SK-N-SH (cell line): ENCODE data around the gene DEAF1. TPM values are rescaled to one million over a fixed set of nuclear protein-coding genes. Genes with fewer than 3 reads are reported as not detected.

Source experiments
- CTCF ChIA-PET: fragments of 300-600, 350-600 bp; formaldehyde crosslinking; extraction: SDS; loops from one replicate; lab custom pipeline; 2021; lab: Yijun Ruan, JAX
- POLR2A ChIA-PET: fragments of 350-600 bp; sonication (Branson Sonifier 250); formaldehyde crosslinking; extraction: SDS; loops from one replicate; lab custom pipeline; 2020; ENCODE audit warnings: antibody characterized with exemption, inconsistent platforms; lab: Yijun Ruan, JAX
- DNase-seq: peaks from one replicate; pipeline ENCODE4 v3.0.0; 2012
- H2AFZ ChIP-seq: fragments of 200-600 bp; sonication (generic); 2 replicates; pipeline ENCODE4 v1.8.1; 2016; ENCODE audit warnings: antibody characterized with exemption, mild to moderate bottlenecking, low read depth
- H3F3A ChIP-seq: fragments of 200-600 bp; sonication (generic); replicated peaks from 2 replicates; pipeline ENCODE3; 2016; ENCODE audit warnings: antibody characterized with exemption, mild to moderate bottlenecking; ENCODE audit not compliant: insufficient read depth
- H3K27ac ChIP-seq, 2 experiments: fragments of 200-500 bp in 1 of 2; fragments of 200-600 bp in 1 of 2; sonication (Bioruptor generic) in 1 of 2; sonication (generic), shearing (Covaris generic) in 1 of 2; 2 replicates each; pipeline versions ENCODE4 v1.5.1 to v1.6.1; 2014 to 2016; ENCODE audit warnings: low read depth in 2 of 2, inconsistent platforms in 1 of 2, low read length in 1 of 2, mild to moderate bottlenecking in 1 of 2, mixed read lengths in 1 of 2
- H3K27me3 ChIP-seq: fragments of 200-600 bp; sonication (generic), shearing (Covaris generic); 2 replicates; pipeline ENCODE4 v1.6.1; 2016; ENCODE audit warnings: mixed run types; ENCODE audit not compliant: insufficient read depth
- H3K36me3 ChIP-seq, 2 experiments: fragments of 200-500 bp in 1 of 2; fragments of 200-600 bp in 1 of 2; sonication (Bioruptor generic) in 1 of 2; sonication (generic) in 1 of 2; replicated peaks in 1 of 2; 2 replicates each; pipeline versions ENCODE3 to v1.5.1; 2014 to 2016; ENCODE audit warnings: low read length in 1 of 2, mild to moderate bottlenecking in 1 of 2; ENCODE audit not compliant: insufficient read depth in 2 of 2, control insufficient read depth in 1 of 2
- H3K4me1 ChIP-seq, 2 experiments: fragments of 200-500 bp in 1 of 2; fragments of 200-600 bp in 1 of 2; sonication (Bioruptor generic) in 1 of 2; sonication (generic), shearing (Covaris generic) in 1 of 2; 2 replicates each; pipeline versions ENCODE4 v1.5.1 to v1.6.1; 2014 to 2016; ENCODE audit warnings: low read depth in 1 of 2, low read length in 1 of 2, mixed run types in 1 of 2; ENCODE audit not compliant: insufficient read depth in 2 of 2, control insufficient read depth in 1 of 2
- H3K4me2 ChIP-seq: fragments of 200-600 bp; sonication (generic), shearing (Covaris generic); 2 replicates; pipeline ENCODE4 v1.6.1; 2017; ENCODE audit warnings: mixed run types
- H3K4me3 ChIP-seq, 2 experiments: fragments of 200-500 bp in 1 of 2; fragments of 200-600 bp in 1 of 2; sonication (Bioruptor generic) in 1 of 2; sonication (generic), shearing (Covaris generic) in 1 of 2; 2 replicates each; pipeline versions ENCODE4 v1.5.1 to v1.8.1; 2014 to 2016; ENCODE audit warnings: low read depth in 2 of 2, inconsistent platforms in 1 of 2, low read length in 1 of 2, mild to moderate bottlenecking in 1 of 2, mixed read lengths in 1 of 2, moderate library complexity in 1 of 2
- H3K79me2 ChIP-seq: fragments of 200-600 bp; sonication (generic); 2 replicates; pipeline ENCODE4 v1.8.1; 2017; ENCODE audit warnings: mild to moderate bottlenecking; ENCODE audit not compliant: insufficient read depth
- H3K9ac ChIP-seq: fragments of 200-600 bp; sonication (generic); 2 replicates; pipeline ENCODE4 v1.6.1; 2017; ENCODE audit warnings: mixed run types
- H3K9me2 ChIP-seq: fragments of 200-600 bp; sonication (generic); 2 replicates; pipeline ENCODE4 v1.6.1; 2017; ENCODE audit warnings: mixed run types
- H3K9me3 ChIP-seq: fragments of 200-600 bp; sonication (generic); 2 replicates; pipeline ENCODE4 v1.6.1; 2017; ENCODE audit warnings: mixed run types, mild to moderate bottlenecking, moderate library complexity
- H4K20me1 ChIP-seq: fragments of 200-600 bp; sonication (generic); 2 replicates; pipeline ENCODE4 v1.6.1; 2017; ENCODE audit warnings: mild to moderate bottlenecking, mixed run types; ENCODE audit not compliant: insufficient read depth
- CHD2 ChIP-seq: fragments of 150-350 bp; IDR thresholded peaks from 2 replicates; pipeline ENCODE4 v1.6.1; 2018; ENCODE audit warnings: low read length; ENCODE audit not compliant: partially characterized antibody
- FOXM1 ChIP-seq: IDR thresholded peaks from 2 replicates; pipeline ENCODE4 v1.4.0; 2012; ENCODE audit warnings: low read depth, mild to moderate bottlenecking
- GABPA ChIP-seq: IDR thresholded peaks from 2 replicates; pipeline ENCODE4 v1.4.0; 2012; ENCODE audit warnings: low read depth, mild to moderate bottlenecking
- GATA2 ChIP-seq: sonication (generic); formaldehyde crosslinking; IDR thresholded peaks from 2 replicates; pipeline ENCODE4 v1.5.0; 2020; ENCODE audit warnings: mild to moderate bottlenecking, missing genetic modification reagents
- MEF2A ChIP-seq: IDR thresholded peaks from 2 replicates; pipeline ENCODE4 v1.4.0; 2012; ENCODE audit warnings: low read depth, borderline replicate concordance
- NFIC ChIP-seq: IDR thresholded peaks from 2 replicates; pipeline ENCODE4 v1.4.0; 2012; ENCODE audit warnings: borderline replicate concordance
- TAF1 ChIP-seq: IDR thresholded peaks from 2 replicates; pipeline ENCODE4 v1.6.1; 2012; ENCODE audit warnings: low read depth, mild to moderate bottlenecking, low read length, moderate library complexity, borderline replicate concordance
- TCF12 ChIP-seq: IDR thresholded peaks from 2 replicates; pipeline ENCODE4 v1.4.0; 2012
- TEAD4 ChIP-seq: IDR thresholded peaks from 2 replicates; pipeline ENCODE4 v1.4.0; 2012; ENCODE audit warnings: mild to moderate bottlenecking, borderline replicate concordance; ENCODE audit not compliant: insufficient read depth
- YY1 ChIP-seq: IDR thresholded peaks from 2 replicates; pipeline ENCODE4 v1.4.0; 2012; ENCODE audit warnings: low read depth, mild to moderate bottlenecking
- WGBS: methylation state at CpG from one replicate; pipeline ENCODE4 v1.1.6; 2017; ENCODE audit warnings: low lambda C conversion rate; 5-methylcytosine and 5-hydroxymethylcytosine counted together
- polyA plus RNA-seq, 3 experiments: library from polyadenylated mRNA; depleted of rRNA; stranded (reverse); fragments of >200 nt; gene quantifications; 2 replicates each; pipeline ENCODE4 v1.2.3, GENCODE V29; 2012
- TF ChIP-seq, protein P1 (sequence below): IDR thresholded peaks from 2 replicates; pipeline ENCODE4 v1.4.0; 2012; ENCODE audit warnings: low read depth, borderline replicate concordance
- TF ChIP-seq, protein P2 (sequence below): IDR thresholded peaks from 2 replicates; pipeline ENCODE4 v1.6.1; 2012; ENCODE audit warnings: mild to moderate bottlenecking, low read depth, low read length, moderate library complexity
- TF ChIP-seq, protein P3 (sequence below): fragments of 150-350 bp; IDR thresholded peaks from 2 replicates; pipeline ENCODE4 v1.6.1; 2016; ENCODE audit warnings: mild to moderate bottlenecking, low read depth, low read length
- TF ChIP-seq, protein P4 (sequence below): IDR thresholded peaks from 2 replicates; pipeline ENCODE4 v1.4.0; 2012; ENCODE audit warnings: low read depth
- TF ChIP-seq, protein P5 (sequence below): IDR thresholded peaks from 2 replicates; pipeline ENCODE4; 2012
- TF ChIP-seq, protein P6 (sequence below): IDR thresholded peaks from 2 replicates; pipeline ENCODE4 v1.4.0; 2012; ENCODE audit warnings: low read depth, borderline replicate concordance

The DEAF1 gene
- polyA plus RNA-seq, 1 of the 3 experiments (the other 2 are of a cell fraction), result 40.6 TPM

DNA sequence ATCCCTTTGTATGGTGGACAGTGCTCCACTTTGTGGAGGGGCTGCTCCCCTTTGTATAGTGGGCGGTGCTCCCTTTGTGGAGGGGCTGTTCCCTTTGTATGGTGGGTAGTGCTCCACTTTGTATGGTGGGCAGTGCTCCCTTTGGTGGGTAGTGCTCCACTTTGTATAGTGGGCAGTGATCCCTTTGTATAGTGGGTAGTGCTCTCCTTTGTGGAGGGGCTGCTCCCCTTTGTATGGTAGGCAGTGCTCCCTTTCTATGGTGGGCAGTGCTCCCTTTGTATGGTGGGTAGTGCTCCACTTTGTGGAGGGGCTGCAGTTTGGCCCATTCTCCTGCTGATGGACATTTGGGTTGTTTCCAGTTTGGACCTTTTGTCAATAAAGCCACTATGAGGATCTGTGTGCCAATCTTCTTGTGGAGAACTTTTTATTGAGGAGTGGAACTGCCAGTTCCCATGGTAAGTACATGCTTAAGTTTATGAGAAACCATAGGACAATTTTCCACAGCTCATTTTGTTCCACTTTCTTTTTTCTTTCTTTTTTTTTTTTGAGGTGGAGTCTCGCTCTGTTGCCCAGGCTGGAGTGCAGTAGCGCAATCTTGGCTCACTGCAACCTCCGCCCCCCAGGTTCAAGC, 47.7 kb upstream of the DEAF1 start:
- H3K9me2 ChIP-seq, result no peaks in the 10 kb centered on the region
- CTCF ChIA-PET, result interaction anchor here (8.0 kb wide), 1 partner anchor 17 kb away, joined by 94 read pairs; no protein-coding TSS in a partner anchor

DNA sequence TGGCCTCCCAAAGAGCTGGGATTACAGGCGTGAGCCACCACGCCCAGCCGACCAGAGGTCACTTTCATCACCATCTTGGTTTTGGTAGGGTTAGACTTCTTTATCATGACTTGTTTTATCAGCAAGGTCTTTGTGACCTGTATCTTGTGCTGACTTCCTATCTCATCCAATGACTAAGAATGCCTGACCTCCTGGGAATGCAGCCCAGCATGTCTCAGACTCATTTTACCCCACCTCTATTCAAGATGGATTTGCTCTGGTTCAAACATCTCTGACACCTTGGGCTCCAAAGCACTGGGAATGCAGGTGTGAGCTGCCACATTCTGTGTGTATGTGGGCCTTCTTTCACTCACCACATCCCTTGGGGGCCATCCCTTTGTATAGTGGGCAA, 47.1 kb upstream of the DEAF1 start:
- 97% methylated on average over 3 of the region's 3 CpGs for WGBS
- no peaks in the 10 kb centered on the region for H3K9me3 ChIP-seq
- no peaks in the 10 kb centered on the region for H3K79me2 ChIP-seq
- no peaks in the 10 kb centered on the region; the same call in 1 of the 2 replicates for H3K27me3 ChIP-seq
- H3K4me3 ChIP-seq, result no peak overlapping the region; a peak in 1 of 4 replicates
- H3K4me2 ChIP-seq, result no peak overlapping the region
- H3K9ac ChIP-seq, result no peak overlapping the region
- ChIA-PET CTCF (no interaction called here), POLR2A (no interaction called here)
- H4K20me1 ChIP-seq, result no peaks in the 10 kb centered on the region
- no peak overlapping the region for H3K27ac ChIP-seq
- H3K4me1 ChIP-seq, result peaks cover 0 to 3% of the 10 kb centered on the region in 2 experiments; a peak in 1 of 4 replicates
- no peaks in the 10 kb centered on the region for H3K9me2 ChIP-seq
- H3F3A ChIP-seq, result no peaks in the 10 kb centered on the region
- DNase-seq, result no peak
- no peaks in the 10 kb centered on the region for H3K36me3 ChIP-seq
- no peak overlapping the region for H2AFZ ChIP-seq
- TF ChIP-seq, protein P1, sequence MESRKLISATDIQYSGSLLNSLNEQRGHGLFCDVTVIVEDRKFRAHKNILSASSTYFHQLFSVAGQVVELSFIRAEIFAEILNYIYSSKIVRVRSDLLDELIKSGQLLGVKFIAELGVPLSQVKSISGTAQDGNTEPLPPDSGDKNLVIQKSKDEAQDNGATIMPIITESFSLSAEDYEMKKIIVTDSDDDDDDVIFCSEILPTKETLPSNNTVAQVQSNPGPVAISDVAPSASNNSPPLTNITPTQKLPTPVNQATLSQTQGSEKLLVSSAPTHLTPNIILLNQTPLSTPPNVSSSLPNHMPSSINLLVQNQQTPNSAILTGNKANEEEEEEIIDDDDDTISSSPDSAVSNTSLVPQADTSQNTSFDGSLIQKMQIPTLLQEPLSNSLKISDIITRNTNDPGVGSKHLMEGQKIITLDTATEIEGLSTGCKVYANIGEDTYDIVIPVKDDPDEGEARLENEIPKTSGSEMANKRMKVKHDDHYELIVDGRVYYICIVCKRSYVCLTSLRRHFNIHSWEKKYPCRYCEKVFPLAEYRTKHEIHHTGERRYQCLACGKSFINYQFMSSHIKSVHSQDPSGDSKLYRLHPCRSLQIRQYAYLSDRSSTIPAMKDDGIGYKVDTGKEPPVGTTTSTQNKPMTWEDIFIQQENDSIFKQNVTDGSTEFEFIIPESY, result no peak
- TF ChIP-seq GABPA, result no peak
- TF ChIP-seq, protein P2, sequence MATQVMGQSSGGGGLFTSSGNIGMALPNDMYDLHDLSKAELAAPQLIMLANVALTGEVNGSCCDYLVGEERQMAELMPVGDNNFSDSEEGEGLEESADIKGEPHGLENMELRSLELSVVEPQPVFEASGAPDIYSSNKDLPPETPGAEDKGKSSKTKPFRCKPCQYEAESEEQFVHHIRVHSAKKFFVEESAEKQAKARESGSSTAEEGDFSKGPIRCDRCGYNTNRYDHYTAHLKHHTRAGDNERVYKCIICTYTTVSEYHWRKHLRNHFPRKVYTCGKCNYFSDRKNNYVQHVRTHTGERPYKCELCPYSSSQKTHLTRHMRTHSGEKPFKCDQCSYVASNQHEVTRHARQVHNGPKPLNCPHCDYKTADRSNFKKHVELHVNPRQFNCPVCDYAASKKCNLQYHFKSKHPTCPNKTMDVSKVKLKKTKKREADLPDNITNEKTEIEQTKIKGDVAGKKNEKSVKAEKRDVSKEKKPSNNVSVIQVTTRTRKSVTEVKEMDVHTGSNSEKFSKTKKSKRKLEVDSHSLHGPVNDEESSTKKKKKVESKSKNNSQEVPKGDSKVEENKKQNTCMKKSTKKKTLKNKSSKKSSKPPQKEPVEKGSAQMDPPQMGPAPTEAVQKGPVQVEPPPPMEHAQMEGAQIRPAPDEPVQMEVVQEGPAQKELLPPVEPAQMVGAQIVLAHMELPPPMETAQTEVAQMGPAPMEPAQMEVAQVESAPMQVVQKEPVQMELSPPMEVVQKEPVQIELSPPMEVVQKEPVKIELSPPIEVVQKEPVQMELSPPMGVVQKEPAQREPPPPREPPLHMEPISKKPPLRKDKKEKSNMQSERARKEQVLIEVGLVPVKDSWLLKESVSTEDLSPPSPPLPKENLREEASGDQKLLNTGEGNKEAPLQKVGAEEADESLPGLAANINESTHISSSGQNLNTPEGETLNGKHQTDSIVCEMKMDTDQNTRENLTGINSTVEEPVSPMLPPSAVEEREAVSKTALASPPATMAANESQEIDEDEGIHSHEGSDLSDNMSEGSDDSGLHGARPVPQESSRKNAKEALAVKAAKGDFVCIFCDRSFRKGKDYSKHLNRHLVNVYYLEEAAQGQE, result no peak
- TF ChIP-seq TAF1, result no peak
- TF ChIP-seq FOXM1, result no peak
- TF ChIP-seq, protein P3, sequence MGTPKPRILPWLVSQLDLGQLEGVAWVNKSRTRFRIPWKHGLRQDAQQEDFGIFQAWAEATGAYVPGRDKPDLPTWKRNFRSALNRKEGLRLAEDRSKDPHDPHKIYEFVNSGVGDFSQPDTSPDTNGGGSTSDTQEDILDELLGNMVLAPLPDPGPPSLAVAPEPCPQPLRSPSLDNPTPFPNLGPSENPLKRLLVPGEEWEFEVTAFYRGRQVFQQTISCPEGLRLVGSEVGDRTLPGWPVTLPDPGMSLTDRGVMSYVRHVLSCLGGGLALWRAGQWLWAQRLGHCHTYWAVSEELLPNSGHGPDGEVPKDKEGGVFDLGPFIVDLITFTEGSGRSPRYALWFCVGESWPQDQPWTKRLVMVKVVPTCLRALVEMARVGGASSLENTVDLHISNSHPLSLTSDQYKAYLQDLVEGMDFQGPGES, result no peak
- no peak for TF ChIP-seq TCF12
- TF ChIP-seq GATA2, result no peak
- TF ChIP-seq, protein P4, sequence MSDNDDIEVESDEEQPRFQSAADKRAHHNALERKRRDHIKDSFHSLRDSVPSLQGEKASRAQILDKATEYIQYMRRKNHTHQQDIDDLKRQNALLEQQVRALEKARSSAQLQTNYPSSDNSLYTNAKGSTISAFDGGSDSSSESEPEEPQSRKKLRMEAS, result no peak
- TF ChIP-seq CHD2, result no peak
- TF ChIP-seq, protein P5, sequence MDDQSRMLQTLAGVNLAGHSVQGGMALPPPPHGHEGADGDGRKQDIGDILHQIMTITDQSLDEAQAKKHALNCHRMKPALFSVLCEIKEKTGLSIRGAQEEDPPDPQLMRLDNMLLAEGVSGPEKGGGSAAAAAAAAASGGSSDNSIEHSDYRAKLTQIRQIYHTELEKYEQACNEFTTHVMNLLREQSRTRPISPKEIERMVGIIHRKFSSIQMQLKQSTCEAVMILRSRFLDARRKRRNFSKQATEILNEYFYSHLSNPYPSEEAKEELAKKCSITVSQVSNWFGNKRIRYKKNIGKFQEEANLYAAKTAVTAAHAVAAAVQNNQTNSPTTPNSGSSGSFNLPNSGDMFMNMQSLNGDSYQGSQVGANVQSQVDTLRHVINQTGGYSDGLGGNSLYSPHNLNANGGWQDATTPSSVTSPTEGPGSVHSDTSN, result no peak

More for the DNA sequence above, 47.7 kb upstream of the DEAF1 start:
- Histone ChIP-seq H3K27me3 (no peaks in the 10 kb centered on the region; the same call in 1 of the 2 replicates), H4K20me1 (no peaks in the 10 kb centered on the region), H3K9me3 (no peaks in the 10 kb centered on the region), H3K36me3 (no peaks in the 10 kb centered on the region), H3K79me2 (peaks cover 3% of the 10 kb centered on the region), H3K27ac (no peak overlapping the region), H3K4me2 (no peak overlapping the region), H3K4me3 (no peak overlapping the region; a peak in 1 of 4 replicates), H3F3A (no peaks in the 10 kb centered on the region), H3K9ac (no peak overlapping the region), H2AFZ (no peak overlapping the region), H3K4me1 (peaks cover 0 to 3% of the 10 kb centered on the region in 2 experiments; a peak in 1 of 4 replicates)
- TF ChIP-seq TEAD4 (no peak), NFIC (no peak), CHD2 (no peak), YY1 (no peak), MEF2A (no peak)
- TF ChIP-seq, protein P6, sequence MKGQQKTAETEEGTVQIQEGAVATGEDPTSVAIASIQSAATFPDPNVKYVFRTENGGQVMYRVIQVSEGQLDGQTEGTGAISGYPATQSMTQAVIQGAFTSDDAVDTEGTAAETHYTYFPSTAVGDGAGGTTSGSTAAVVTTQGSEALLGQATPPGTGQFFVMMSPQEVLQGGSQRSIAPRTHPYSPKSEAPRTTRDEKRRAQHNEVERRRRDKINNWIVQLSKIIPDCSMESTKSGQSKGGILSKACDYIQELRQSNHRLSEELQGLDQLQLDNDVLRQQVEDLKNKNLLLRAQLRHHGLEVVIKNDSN, result no peak
- TF ChIP-seq, protein P5, result no peak
- POLR2A ChIA-PET, result no interaction called here
- 89% methylated on average over 4 of the region's 4 CpGs for WGBS
- DNase-seq, result no peak
